Activated CD8-positive, alpha-beta memory T cell treated with anti-CD3 and anti-CD28 coated beads for 4 hours (primary cell): ENCODE data around the gene NOL4L.

Experiments
- DNase-seq, 2 donors: peaks; one replicate each; pipeline ENCODE4 v3.0.0-alpha.2; 2020; ENCODE audit warnings: low read depth in 2 of 2

NOL4L gene

GRCh38 chr20:32576560-32576959, 8.6 kb downstream of the NOL4L start:
- no peak for DNase-seq

DNA sequence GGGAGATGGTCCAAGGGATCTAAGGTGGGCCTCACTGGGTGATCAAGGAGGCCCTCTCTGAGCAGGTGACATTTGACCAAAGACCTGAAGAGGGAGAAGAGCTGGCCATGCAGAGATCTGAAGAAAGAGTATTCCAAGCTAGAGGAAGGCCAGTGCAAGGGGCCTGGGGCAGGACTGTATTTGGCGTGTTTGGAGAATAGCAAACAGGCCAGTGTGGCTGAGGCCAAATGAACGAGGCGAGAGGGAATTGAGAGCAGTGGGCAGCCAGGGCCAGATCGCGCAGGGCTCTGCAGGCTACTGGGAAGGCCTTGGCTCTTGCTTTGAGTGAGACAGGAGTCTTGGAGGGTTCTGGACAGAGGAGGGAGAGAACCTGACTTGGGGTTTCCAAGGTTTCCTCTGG, 9.3 kb downstream of the NOL4L start:
- no peak for DNase-seq

DNA sequence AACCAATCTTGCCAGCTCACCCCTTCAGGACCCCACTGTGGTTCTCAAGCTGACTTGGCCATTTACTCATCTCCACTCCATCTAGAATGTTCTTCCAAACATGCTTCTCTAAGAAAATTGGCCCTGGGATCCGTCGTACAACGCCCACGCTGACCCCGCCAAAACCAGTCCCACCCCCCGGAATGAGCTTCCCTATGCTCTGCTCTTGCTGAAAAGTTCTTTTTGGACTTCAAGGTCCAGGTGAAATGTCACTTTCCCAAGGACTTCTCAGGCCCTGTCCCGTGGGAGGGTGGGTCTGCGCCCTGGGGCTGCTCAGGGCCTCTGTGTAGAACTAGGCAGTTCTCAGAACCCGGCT, 9.9 kb downstream of the NOL4L start:
- DNase-seq = no peak

DNA sequence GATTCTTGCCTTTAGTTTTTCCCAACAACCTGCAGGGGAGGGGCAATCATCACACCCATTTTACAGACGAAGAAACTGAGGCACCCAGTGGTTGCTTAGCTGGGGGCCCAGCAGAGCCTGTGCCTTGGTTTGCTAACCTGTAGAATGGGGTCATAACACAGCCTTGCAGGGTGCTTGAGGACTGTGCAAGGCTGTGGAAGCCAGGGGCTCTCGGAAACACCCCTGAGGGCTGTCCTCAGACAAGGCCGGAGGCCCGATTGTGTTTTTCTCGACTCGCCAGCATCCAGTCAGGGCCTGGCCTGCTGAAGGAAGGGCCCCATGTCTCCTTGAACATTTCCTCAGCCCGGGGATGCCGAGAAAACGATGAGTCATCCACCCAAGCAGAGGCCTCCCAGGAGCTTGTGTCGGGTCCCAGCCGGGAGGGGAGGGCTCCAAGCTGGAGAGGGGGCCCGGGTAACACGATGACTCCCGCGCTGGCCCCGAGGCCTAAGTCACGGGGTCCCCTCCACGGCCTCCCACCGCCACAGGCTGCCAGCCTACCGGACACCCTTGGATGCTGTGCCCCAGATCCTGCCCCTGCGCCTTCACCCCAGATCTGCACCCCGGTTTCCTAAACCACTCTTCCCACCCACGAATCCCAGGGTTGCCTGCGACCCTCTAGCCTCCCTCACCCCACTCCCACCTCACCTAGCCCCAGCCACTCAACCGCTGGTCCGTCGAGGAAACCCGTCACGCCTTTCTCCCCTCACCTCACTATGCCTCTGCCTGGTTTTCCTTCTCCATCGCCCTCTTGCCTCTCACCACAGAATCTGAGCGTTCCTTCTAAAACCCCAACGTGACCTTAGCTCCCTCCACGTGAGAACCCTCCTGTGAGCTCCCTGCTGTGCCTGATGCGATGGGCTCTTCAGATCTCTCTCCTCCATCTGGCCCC, 10.6 kb downstream of the NOL4L start:
- no peak for DNase-seq

GRCh38 chr20:32573167-32573851, 11.8 kb downstream of the NOL4L start:
- DNase-seq = no peak

DNA sequence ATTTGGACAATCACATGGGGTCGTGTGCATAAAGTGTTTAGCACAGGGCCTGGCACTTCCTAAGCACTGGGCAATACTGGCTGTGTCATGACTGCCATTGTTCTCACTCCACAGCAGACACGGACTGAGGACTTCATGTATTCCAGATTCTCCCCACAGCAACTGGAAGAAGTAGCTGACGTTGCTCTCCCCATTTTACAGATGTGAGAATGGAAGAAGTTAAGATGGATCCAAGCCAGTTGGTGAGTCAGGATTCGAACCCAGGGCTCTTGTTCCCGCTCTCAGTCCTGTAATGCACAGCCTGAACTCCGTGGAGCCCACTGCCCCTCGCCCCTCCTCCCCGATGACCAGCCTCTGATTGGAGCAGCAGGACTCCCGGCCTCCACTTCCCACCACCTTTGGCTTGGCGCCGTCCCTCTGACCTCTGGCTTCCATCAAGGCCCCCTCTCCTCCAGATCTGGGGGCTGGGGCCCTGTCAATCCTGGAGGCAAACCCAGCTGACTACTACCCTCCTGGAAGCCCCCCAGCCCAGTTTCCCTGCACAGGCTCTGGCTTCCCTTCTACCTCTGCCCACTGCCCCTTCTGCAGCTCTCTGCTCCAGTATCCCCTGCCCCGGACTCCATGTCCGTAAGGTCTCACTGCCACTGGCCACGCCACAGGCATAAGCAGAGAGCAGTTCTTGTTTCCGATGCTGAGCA, 12.7 kb downstream of the NOL4L start:
- DNase-seq = no peak

- no peak for DNase-seq
Observed at GRCh38 chr20:32571566-32571965, 13.6 kb downstream of the NOL4L start.

- no peak for DNase-seq
Observed at GRCh38 chr20:32570401-32571190, 14.5 kb downstream of the NOL4L start.

DNA sequence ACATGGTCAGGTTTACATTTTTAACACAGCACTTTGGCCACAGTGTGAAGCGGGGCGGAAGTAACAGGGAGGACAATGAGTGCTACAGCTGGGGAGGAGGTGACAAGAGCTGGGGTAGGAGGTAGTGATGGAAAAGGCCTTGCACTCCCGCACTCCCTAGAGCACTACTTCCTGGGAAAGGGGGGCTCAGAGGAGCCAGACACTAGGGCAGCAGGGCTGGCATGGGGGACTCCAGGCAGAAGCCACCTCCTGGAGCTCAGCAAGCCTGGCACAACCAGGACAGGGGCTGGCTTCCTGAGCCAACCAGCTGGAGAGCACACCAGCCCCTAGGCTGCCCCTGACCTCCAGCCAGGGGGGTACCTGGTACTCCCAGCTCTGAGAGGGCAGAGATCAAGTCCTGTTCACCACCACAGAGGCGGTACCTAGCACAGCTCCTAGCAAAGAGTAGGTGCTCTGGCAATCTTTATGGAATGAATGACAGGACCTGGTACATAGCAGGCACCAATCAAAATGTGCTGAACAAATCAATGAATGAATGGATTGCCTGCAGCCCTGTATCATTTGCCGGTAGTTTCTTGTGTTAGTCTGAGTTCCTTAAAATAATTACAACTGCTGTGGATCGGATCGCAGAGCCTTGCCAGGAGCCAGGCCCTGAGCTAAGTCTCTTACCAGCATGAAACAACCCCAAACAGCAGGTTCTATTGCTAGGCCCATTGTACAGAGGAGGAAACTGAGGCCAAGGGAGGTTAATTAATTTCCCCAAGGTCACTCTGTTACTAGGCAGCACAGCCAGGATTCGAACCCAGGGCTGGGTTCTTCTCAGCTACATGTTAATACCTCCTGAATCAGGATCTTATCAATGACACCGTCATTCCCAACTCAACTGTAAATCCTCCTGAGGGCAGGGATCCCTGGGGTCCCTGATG, 15.5 kb downstream of the NOL4L start:
- DNase-seq = no peak

DNA sequence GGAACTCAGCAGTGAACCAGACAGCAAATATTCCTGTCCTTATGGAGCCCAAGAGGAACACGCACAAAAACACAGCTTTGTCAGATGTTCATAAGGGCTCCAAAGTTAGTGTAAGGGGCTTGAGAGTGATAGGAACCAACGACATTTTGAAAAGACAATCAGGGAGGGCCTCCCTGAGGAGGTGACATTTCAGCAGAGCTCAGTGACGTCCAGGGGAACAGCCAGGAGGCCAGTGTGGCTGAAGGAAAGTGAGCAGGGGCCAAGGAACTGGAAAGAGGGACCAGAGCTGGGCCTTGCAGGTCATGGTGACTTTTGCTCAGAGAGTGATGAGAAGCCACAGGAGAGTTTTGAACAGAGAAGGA, 16.1 kb downstream of the NOL4L start:
- DNase-seq = no peak

DNA sequence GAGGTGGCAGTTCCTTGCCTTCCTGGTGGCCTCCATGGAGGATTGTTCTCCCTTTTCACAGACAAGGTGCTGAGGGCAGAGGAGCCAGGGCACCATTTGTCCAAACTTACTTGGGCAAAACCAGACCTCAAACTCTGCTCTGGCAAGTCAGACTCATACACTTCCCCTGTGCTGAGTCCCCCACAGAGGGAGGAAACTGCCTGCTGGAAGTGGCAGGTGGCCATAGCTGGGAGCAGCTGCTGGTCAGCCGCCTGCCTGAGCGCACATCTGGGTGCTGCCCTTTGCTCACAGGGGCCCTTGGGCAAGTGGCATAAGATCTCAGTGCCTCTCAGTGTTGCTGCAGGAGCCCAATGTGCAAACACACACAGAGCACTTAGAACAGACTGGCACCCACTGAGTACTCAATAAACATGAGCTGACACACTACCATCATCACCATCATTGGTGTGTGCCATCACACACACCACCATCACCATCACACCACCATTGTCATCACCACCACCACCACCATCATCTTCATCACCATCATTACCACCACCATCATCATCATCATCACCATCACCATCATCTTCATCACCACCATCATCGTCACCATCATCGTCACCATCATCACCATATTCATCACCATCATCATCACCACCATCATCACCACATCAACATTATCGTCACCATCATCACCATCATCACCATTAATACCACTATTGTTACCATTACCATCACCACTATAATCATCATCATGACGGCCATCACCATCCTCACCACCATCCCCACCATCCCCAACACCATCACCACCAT, 17.6 kb downstream of the NOL4L start:
- no peak for DNase-seq

GRCh38 chr20:32566379-32567374, 18.5 kb downstream of the NOL4L start:
- no peak for DNase-seq

DNA sequence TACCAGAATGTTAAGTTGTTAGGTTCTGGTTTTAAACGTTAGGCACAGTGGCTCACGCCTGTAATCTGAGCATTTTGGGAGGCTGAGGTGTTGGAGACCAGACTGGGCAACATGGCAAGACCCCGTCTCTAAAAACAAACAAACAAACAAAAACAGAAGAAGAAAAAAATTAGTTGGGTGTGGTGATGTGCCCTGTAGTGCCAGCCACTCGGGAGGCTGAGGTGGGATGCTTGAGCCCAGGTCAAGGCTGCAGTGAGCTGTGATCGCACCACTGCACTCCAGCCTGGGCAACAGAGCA, 19.4 kb downstream of the NOL4L start:
- DNase-seq = no peak

GRCh38 chr20:32564921-32565734, 20.0 kb downstream of the NOL4L start:
- no peak for DNase-seq

DNA sequence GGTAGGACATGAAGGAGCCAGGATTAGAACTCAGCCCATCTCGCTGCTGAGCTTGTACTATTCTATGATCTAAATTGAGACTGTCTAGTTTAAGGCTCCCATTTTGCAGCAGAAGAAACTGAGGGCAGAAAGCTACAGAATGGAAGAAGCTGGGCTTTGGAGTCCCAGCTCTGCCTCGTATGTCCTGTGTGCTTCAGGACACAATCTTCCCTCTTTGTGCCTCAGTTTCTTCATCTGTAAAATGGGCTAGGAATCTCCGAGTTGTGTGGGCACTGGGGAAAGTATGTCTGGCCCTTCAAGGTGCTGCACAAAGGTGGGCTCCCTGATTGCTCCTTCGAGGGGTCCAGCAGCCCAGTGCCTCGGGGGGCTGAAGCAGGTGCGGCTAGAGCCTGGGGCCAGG, 20.7 kb downstream of the NOL4L start:
- no peak for DNase-seq

DNA sequence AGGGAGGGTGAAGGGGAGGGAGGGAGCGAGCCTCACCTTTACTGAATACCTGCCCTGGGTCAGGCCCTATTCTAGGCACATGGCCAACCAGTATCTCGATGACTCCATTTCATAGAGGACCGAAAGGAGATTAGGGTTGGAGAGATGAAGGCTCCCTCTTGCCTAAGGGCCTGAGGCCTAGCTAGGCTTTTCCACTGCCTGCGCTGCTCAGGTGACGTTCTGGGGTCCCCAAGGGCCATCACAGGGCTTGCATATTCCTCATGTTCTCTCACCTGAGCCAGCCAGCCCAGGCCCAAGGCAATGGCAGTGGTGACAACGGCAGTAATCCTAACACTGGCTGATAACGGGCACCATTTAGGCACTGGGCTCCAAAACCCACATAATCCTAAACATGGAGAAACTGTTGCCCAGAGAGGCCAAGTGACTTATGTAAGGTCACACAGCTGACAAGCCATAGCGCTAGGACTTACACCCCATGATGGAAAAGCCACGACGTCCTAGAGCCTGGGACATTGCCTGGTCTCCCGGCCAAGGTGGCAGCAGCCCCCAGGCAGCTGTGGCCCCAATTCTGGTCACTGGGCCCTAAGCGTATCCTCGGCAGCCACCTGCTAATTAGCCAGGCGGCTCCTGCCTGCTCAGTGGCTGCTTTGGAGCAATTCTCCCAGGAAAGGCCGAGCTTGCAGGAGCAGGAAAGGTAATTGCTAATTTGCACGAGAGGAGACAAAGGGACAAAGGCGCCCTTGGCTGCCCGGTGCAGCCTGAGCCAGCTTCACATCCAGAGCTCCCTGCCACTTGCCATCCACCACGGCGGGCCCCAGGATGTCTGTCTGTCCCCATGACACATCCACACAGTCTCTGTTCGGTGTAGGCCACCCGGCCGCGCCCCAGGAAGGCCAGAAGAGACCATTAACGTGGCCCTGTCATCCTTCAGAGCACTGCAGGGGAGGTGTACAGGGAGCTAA, 21.5 kb downstream of the NOL4L start:
- no peak for DNase-seq

DNA sequence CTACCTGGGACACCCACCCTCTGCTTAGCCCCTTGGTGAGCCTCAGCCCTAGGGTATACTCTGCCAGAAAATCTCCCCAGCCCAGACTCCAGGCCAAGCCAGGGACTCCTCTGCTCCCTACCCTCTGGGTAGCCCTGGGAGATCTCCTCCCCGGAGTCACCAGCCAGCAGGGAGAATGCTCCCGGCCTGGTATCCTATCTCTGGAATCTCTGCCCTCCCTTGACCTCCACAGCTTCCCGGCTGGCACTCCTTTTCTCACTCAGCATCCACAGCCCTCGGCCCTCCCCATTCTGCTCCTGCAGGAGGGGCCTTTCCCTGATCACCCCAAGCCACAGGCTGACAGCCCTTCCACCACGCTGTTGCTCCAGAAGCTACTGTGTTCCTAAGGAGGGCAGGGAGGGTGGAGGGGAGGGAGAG, 22.6 kb downstream of the NOL4L start:
- no peak for DNase-seq
